ENCODE data around the gene GRIN1. TPM values are rescaled to one million over a fixed set of nuclear protein-coding genes. Genes with fewer than 3 reads are reported as not detected.
A peak's percentile ranks its signal among the peaks of the same experiment; 100 is the strongest.
"Not testable (repeated sequence)": the region's sequence is repeated elsewhere in the genome, so short reads cannot be mapped to it uniquely, and the experiment has no call there.

The GRIN1 gene
- total and polyA plus RNA-seq, 12 donors: not detected

- 92 to 94% methylated on average over 15 to 16 of the region's 16 CpGs for WGBS, 2 donors
- H3K4me3 ChIP-seq, H3K36me3 ChIP-seq, H3K27ac ChIP-seq, DNase-seq, H3K27me3 ChIP-seq, ATAC-seq, H3K9me3 ChIP-seq: not testable (repeated sequence)
- intact Hi-C loops (cut with DNase I): loop anchor here in 6 of 10 donors (2.0 to 5.0 kb wide), 3 partner anchors 104 to 106 kb away; partner anchors contain the start of genes RNF224 (in 5 of the 6) and CYSRT1 (in 2 of the 6)
- peaks cover 3 to 20% (median 16%) of the 10 kb centered on the region in 9 donors for H3K4me1 ChIP-seq
Observed at GRCh38 chr9:137122796-137123467, 16.0 kb upstream of the GRIN1 start.

DNA sequence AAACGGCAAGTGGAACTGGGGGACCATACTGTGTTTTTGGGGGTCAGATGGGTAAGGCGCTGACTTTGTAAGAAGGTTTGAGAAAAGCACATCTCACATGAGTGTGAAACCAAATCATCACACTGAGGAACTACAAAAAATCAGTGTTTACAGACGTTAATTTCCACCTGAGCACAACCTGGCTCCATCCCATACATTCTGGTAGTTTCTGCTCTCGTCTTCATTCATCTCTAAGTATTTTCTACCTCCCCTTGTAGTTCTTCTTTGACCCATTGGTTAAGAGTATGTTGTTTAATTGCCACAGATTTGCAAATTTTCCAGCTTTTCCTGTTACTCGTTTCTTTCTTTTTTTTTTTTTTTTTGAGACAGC is 15.5 kb upstream of the GRIN1 start:
- Histone ChIP-seq H3K27ac (no peak overlapping the region), H3K9me3 (no peaks in the 10 kb centered on the region), H3K4me1 (peaks cover 8 to 25% (median 21%) of the 10 kb centered on the region in 9 donors), H3K4me3 (no peak overlapping the region), H3K27me3 (no peaks in the 10 kb centered on the region), H3K36me3 (no peaks in the 10 kb centered on the region)
- TF ChIP-seq, protein P1, sequence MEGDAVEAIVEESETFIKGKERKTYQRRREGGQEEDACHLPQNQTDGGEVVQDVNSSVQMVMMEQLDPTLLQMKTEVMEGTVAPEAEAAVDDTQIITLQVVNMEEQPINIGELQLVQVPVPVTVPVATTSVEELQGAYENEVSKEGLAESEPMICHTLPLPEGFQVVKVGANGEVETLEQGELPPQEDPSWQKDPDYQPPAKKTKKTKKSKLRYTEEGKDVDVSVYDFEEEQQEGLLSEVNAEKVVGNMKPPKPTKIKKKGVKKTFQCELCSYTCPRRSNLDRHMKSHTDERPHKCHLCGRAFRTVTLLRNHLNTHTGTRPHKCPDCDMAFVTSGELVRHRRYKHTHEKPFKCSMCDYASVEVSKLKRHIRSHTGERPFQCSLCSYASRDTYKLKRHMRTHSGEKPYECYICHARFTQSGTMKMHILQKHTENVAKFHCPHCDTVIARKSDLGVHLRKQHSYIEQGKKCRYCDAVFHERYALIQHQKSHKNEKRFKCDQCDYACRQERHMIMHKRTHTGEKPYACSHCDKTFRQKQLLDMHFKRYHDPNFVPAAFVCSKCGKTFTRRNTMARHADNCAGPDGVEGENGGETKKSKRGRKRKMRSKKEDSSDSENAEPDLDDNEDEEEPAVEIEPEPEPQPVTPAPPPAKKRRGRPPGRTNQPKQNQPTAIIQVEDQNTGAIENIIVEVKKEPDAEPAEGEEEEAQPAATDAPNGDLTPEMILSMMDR (IDR thresholded peaks at IDR 0.05): no peak
- WGBS, 2 donors: 78 to 85% methylated on average over 5 of the region's 5 CpGs
- no peak for ATAC-seq
- DNase-seq: no peak
- intact Hi-C loops (cut with DNase I): loop anchor here in 6 of 10 donors (2.0 to 5.0 kb wide), 3 partner anchors 103 to 105 kb away; partner anchors contain the start of genes RNF224 (in 5 of the 6) and CYSRT1 (in 2 of the 6)

DNA sequence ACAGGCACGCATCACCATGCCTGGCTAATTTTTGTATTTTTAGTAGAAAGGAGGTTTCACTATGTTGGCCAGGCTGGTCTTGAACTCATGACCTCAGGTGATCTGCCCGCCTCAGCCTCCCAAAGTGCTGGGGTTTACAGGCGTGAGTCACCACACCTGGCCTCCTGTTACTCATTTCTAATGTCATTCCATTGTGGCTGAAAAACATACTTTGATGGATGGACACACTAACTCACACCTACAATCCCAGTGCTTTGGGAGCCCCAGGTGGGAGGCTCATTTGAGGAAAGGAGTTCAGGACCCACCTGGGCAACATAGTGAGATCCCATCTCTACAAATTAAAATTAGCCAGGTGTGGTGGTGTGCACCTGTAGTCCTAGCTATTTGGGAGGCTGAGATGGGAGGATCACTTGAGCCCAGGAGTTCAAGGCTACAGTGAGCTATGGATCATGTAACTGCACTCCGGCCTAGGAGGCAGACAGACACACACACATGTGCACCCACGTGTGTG is 14.9 kb upstream of the GRIN1 start:
- not testable (repeated sequence) for H3K27ac ChIP-seq, H3K27me3 ChIP-seq, H3K4me3 ChIP-seq, DNase-seq, H3K36me3 ChIP-seq, ATAC-seq, H3K9me3 ChIP-seq
- WGBS, 2 donors: 92 to 95% methylated on average over 5 of the region's 5 CpGs
- peaks cover 9 to 31% (median 26%) of the 10 kb centered on the region in 9 donors for H3K4me1 ChIP-seq
- intact Hi-C loops (cut with DNase I): loop anchor here in 6 of 10 donors (2.0 to 5.0 kb wide), 3 partner anchors 103 to 105 kb away; partner anchors contain the start of genes RNF224 (in 5 of the 6) and CYSRT1 (in 2 of the 6)

- intact Hi-C loops (cut with DNase I): no loop called here
- H3K27ac ChIP-seq: peak overlapping the region in 7 of 10 donors; percentile 58 to 87 (median 70)
- peaks cover 0 to 15% (median 0%) of the 10 kb centered on the region in 11 donors for H3K9me3 ChIP-seq
- H3K4me1 ChIP-seq: peaks cover 9 to 42% (median 28%) of the 10 kb centered on the region in 9 donors
- peak overlapping the region in 8 of 10 donors; percentile 16 to 94 (median 44) for H3K4me3 ChIP-seq
- H3K36me3 ChIP-seq: no peaks in the 10 kb centered on the region
- ATAC-seq (no peak), DNase-seq (no peak)
- peaks cover 0 to 14% (median 0%) of the 10 kb centered on the region in 7 donors for H3K27me3 ChIP-seq
- WGBS, 2 donors: 31 to 47% methylated on average over 3 of the region's 3 CpGs
- TF ChIP-seq, protein P1 (IDR thresholded peaks at IDR 0.05): no peak
Observed at GRCh38 chr9:137126786-137127185, 12.2 kb upstream of the GRIN1 start.

GRCh38 chr9:137127301-137128157 is 11.4 kb upstream of the GRIN1 start:
- Histone ChIP-seq H3K36me3 (no peaks in the 10 kb centered on the region), H3K27me3 (peaks cover 0 to 19% (median 2%) of the 10 kb centered on the region in 7 donors), H3K4me3 (peak overlapping the region in 8 of 10 donors; percentile 16 to 94 (median 44)), H3K4me1 (peaks cover 9 to 42% (median 28%) of the 10 kb centered on the region in 9 donors), H3K27ac (peak overlapping the region in 7 of 10 donors; percentile 58 to 87 (median 70)), H3K9me3 (peaks cover 0 to 15% (median 0%) of the 10 kb centered on the region in 11 donors)
- 31 to 32% methylated on average over 24 of the region's 24 CpGs for WGBS, 2 donors
- TF ChIP-seq, protein P1 (IDR thresholded peaks at IDR 0.05): no peak
- intact Hi-C loops (cut with DNase I): no loop called here
- peak in 3 of 8 donors; percentile 3 to 20 (median 12) for ATAC-seq
- DNase-seq: no peak
